Chondrocyte (in vitro differentiated cells): ENCODE measurements around the gene ZNF771. TPM values are rescaled to one million over a fixed set of nuclear protein-coding genes. Genes with fewer than 3 reads are reported as not detected.

Experiments used
- DNase-seq: peaks from one replicate; pipeline ENCODE4 v3.0.0; 2021; ENCODE audit warnings: mixed read lengths, low spot score
- H3K27ac Mint-ChIP-seq: one replicate; pipeline ENCODE4 v1.8.0; 2021; ENCODE audit warnings: mild to moderate bottlenecking, moderate library complexity, mixed read lengths; ENCODE audit not compliant: unreplicated experiment
- H3K27me3 Mint-ChIP-seq: 2 replicates; pipeline ENCODE4 v1.8.0; 2021; ENCODE audit warnings: low read depth, mixed read lengths
- H3K36me3 Mint-ChIP-seq: 2 replicates; pipeline ENCODE4 v1.8.0; 2021; ENCODE audit warnings: low read depth, mixed read lengths
- H3K4me1 Mint-ChIP-seq: 2 replicates; pipeline ENCODE4 v1.8.0; 2021; ENCODE audit warnings: low read depth, mild to moderate bottlenecking, mixed read lengths
- H3K4me3 Mint-ChIP-seq: one replicate; pipeline ENCODE4 v1.8.0; 2021; ENCODE audit warnings: mild to moderate bottlenecking, moderate library complexity, mixed read lengths; ENCODE audit not compliant: unreplicated experiment
- H3K9me3 Mint-ChIP-seq: 2 replicates; pipeline ENCODE4 v1.8.0; 2021; ENCODE audit warnings: low read depth, mixed read lengths
- total RNA-seq: library from RNA; stranded (reverse); gene quantifications from 3 replicates; pipeline ENCODE4 v1.2.1, GENCODE V29; 2021
- TF ChIP-seq, protein P1 (sequence below): fragments of 200-600 bp; sonication (generic); IDR thresholded peaks from 2 replicates; pipeline ENCODE4 v1.5.0; 2021; ENCODE audit warnings: antibody characterized with exemption, mild to moderate bottlenecking, moderate library complexity

The ZNF771 gene
- total RNA-seq, 1 donor from 2014 or later: 10.2 TPM

DNA sequence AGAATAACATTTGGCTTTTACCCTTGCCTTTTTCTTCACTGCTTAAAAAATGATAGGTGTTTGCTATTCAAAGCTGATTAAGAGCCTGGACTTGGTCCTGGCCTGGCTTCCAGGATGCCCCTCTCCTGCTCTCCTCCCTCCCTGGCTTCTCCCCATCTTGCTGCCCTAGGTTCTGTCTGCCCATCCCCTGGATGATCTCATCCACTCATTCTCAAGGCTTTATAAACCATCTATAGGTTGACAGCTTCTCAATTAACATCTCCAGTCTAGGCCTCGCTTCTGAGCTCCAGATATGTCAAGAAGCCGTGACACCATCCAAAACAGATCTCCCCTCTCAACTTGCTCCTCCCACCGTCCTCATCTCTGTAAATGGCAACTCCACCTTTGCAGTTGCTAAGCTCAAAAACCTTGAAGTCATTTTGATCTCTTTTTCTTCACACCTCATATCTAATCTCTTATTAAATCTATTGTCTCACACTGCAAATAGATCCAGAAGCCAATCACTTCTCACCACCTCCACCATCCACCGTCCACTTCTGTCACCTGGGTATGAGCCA, 8.7 kb downstream of the ZNF771 start:
- Mint-ChIP-seq H3K4me3 (no peak overlapping the region), H3K27ac (no peak overlapping the region), H3K9me3 (no peaks in the 10 kb centered on the region), H3K4me1 (peaks cover 10% of the 10 kb centered on the region), H3K36me3 (peaks cover 14% of the 10 kb centered on the region), H3K27me3 (no peaks in the 10 kb centered on the region)
- TF ChIP-seq, protein P1, sequence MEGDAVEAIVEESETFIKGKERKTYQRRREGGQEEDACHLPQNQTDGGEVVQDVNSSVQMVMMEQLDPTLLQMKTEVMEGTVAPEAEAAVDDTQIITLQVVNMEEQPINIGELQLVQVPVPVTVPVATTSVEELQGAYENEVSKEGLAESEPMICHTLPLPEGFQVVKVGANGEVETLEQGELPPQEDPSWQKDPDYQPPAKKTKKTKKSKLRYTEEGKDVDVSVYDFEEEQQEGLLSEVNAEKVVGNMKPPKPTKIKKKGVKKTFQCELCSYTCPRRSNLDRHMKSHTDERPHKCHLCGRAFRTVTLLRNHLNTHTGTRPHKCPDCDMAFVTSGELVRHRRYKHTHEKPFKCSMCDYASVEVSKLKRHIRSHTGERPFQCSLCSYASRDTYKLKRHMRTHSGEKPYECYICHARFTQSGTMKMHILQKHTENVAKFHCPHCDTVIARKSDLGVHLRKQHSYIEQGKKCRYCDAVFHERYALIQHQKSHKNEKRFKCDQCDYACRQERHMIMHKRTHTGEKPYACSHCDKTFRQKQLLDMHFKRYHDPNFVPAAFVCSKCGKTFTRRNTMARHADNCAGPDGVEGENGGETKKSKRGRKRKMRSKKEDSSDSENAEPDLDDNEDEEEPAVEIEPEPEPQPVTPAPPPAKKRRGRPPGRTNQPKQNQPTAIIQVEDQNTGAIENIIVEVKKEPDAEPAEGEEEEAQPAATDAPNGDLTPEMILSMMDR: no peak
- no peak for DNase-seq

DNA sequence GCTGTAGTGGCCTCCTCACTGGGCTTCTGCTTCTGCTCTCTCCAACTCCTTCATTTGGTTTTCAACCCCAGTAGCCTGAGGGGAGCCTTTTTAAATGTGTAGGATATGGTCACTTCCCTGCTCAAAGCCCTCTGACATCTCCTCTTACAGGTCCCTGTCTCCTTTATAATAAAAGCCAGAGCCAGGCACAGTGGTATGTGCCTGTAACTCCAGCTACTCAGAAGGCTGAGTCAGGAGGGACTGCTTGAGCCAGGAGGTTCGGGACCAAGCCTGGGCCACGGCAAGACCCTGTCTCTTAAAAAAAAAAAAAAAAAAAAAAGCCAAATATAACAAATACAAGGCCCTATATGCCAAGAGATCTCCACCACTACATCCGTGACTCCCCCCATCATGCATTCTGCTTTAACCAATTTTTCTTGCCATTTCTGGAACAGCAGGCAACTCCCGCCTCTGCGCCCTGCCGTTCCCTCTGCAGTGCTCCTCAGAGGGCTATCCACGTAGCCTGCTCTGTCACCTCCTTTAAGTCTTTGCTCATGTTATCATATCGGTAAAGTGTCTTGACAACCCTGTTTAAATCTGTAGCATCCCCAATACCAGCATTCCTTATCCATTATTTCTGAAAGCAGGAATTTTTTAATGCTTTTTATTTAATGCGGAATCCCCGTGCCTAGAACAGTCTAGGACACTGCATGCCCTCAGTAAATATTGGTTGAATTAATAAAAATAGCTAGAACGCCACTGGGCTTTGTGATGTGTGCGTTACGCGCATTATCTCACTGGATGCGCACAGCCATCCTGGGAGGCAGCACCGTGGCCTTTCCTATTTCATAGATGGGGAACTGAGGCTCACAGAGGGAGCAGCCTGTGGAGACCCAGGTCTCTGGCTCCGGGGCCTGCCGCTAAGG, 9.5 kb downstream of the ZNF771 start:
- TF ChIP-seq, protein P1: no peak
- H3K9me3 Mint-ChIP-seq: no peaks in the 10 kb centered on the region

DNA sequence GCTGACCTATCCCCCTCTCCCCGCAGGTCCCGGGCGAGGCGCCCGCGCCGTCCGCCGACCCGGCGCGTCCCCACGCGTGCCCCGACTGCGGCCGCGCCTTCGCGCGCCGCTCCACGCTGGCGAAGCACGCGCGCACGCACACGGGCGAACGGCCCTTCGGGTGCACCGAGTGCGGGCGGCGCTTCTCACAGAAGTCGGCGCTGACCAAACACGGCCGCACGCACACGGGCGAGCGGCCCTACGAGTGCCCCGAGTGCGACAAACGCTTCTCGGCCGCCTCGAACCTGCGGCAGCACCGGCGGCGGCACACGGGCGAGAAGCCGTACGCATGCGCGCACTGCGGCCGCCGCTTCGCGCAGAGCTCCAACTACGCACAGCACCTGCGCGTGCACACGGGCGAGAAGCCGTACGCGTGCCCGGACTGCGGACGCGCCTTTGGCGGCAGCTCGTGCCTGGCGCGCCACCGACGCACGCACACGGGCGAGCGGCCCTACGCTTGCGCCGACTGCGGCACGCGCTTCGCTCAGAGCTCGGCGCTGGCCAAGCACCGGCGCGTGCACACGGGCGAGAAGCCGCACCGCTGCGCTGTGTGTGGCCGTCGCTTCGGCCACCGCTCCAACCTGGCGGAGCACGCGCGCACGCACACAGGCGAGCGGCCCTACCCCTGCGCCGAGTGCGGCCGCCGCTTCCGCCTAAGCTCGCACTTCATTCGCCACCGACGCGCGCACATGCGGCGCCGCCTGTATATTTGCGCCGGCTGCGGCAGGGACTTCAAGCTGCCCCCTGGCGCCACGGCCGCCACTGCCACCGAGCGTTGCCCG, 10.3 kb downstream of the ZNF771 start:
- DNase-seq: peak; percentile 92
- Mint-ChIP-seq H3K36me3 (peaks cover 12% of the 10 kb centered on the region), H3K27me3 (no peaks in the 10 kb centered on the region), H3K4me1 (peaks cover 7% of the 10 kb centered on the region), H3K4me3 (peak overlapping the region; percentile 62), H3K27ac (no peak overlapping the region), H3K9me3 (no peaks in the 10 kb centered on the region)
- TF ChIP-seq, protein P1: peak; percentile 65

More for the DNA sequence above, 9.5 kb downstream of the ZNF771 start:
- H3K27ac Mint-ChIP-seq: no peak overlapping the region
- peaks cover 10% of the 10 kb centered on the region for H3K4me1 Mint-ChIP-seq
- peak overlapping the region; percentile 48 for H3K4me3 Mint-ChIP-seq
- H3K36me3 Mint-ChIP-seq: peaks cover 16% of the 10 kb centered on the region
- no peak for DNase-seq
- no peaks in the 10 kb centered on the region for H3K27me3 Mint-ChIP-seq

DNA sequence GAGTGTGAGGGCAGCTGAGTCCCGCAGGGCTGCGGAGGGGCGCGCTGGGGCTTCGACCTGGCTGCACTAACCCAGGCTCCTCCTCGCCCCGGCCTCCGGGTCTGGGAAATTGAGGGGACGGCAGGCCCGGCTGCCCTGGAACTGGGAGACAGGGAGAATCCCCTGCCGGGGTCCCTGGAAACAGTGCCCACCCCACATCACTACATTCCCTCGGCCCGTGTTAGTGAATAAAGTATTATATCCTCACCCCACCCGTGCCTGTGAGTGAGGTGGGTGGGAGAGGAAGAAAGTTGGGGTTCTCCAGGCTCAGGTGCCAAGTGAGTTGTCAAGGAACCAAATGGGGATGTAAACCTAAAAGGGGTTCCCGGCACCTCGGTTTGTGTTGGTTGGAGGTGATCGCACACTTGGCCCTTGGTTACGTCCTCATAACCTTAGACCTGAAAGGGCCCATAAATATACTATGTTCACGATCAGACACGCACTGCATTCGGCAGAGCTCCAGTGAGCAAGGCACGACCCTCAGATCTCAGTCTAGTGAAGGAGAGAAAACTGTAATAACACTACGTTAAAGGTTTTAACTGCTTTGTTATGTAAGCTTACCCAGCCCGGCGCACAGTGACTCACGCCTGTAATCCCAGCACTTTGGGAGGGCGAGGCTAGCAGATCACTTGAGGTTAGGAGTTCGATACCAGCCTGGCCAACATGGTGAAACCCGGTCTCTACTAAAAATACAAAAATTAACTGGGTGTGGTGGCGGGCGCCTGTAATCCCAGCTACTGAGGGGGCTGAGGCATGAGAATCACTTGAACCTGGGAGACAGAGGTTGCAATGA, 11.2 kb downstream of the ZNF771 start:
- peaks cover 11% of the 10 kb centered on the region for H3K36me3 Mint-ChIP-seq
- TF ChIP-seq, protein P1: peak; percentile 4
- peak overlapping the region; percentile 41 for H3K27ac Mint-ChIP-seq
- H3K9me3 Mint-ChIP-seq: no peaks in the 10 kb centered on the region
- peaks cover 7% of the 10 kb centered on the region for H3K4me1 Mint-ChIP-seq
- peak overlapping the region; percentile 62 for H3K4me3 Mint-ChIP-seq
- no peaks in the 10 kb centered on the region for H3K27me3 Mint-ChIP-seq
- DNase-seq: no peak
